ENCODE results near the gene LIX1.

The LIX1 gene

GRCh38 chr5:97098922-97099321 lies 43.5 kb downstream of the LIX1 start:
- Histone ChIP-seq H3K4me1 (ENCODE audit: control insufficient read depth, low read length) (no peaks in the 10 kb centered on the region), H3F3A (ENCODE audit: control insufficient read depth, insufficient read depth) (no peaks in the 10 kb centered on the region), H3K36me3 (ENCODE audit: control insufficient read depth, low read length) (no peaks in the 10 kb centered on the region), H3K9me3 (ENCODE audit: control insufficient read depth, insufficient read depth, low read length) (no peaks in the 10 kb centered on the region), H3K27ac (ENCODE audit: low read depth, low read length) (no peak overlapping the region), H3K79me2 (ENCODE audit: control insufficient read depth, low read length) (no peaks in the 10 kb centered on the region), H3K4me3 (ENCODE audit: low read length) (no peak overlapping the region), H3K9me2 (replicated peaks; ENCODE audit: control insufficient read depth, low read length) (no peaks in the 10 kb centered on the region), H3K4me2 (ENCODE audit: low read length) (no peak overlapping the region), H3K27me3 (ENCODE audit: control insufficient read depth, low read length) (no peaks in the 10 kb centered on the region), H4K20me1 (ENCODE audit: control insufficient read depth, insufficient read depth, low read depth, low read length) (no peaks in the 10 kb centered on the region)
- TF ChIP-seq CTCF (IDR thresholded peaks at IDR 0.05; ENCODE audit: low read depth, low read length, poor library complexity, severe bottlenecking): no peak
- no peak for TF ChIP-seq EZH2phosphoT487 (IDR thresholded peaks at IDR 0.05; ENCODE audit: borderline replicate concordance, low read length)

GRCh38 chr5:97097326-97098230 lies 44.8 kb downstream of the LIX1 start:
- no peaks in the 10 kb centered on the region for H3K27me3 ChIP-seq (ENCODE audit: control insufficient read depth, low read length)
- no peaks in the 10 kb centered on the region for H3K9me3 ChIP-seq (ENCODE audit: control insufficient read depth, insufficient read depth, low read length)
- H3K4me1 ChIP-seq (ENCODE audit: control insufficient read depth, low read length): no peaks in the 10 kb centered on the region
- H3K4me2 ChIP-seq (ENCODE audit: low read length): no peak overlapping the region
- no peak overlapping the region for H3K27ac ChIP-seq (ENCODE audit: low read depth, low read length)
- H3K79me2 ChIP-seq (ENCODE audit: control insufficient read depth, low read length): no peaks in the 10 kb centered on the region
- no peaks in the 10 kb centered on the region for H3K9me2 ChIP-seq (replicated peaks; ENCODE audit: control insufficient read depth, low read length)
- TF ChIP-seq CTCF (IDR thresholded peaks at IDR 0.05; ENCODE audit: low read depth, low read length, poor library complexity, severe bottlenecking) (no peak), EZH2phosphoT487 (IDR thresholded peaks at IDR 0.05; ENCODE audit: borderline replicate concordance, low read length) (no peak)
- H4K20me1 ChIP-seq (ENCODE audit: control insufficient read depth, insufficient read depth, low read depth, low read length): no peaks in the 10 kb centered on the region
- no peak overlapping the region for H3K4me3 ChIP-seq (ENCODE audit: low read length)
- H3K36me3 ChIP-seq (ENCODE audit: control insufficient read depth, low read length): no peaks in the 10 kb centered on the region
- H3F3A ChIP-seq (ENCODE audit: control insufficient read depth, insufficient read depth): no peaks in the 10 kb centered on the region

DNA sequence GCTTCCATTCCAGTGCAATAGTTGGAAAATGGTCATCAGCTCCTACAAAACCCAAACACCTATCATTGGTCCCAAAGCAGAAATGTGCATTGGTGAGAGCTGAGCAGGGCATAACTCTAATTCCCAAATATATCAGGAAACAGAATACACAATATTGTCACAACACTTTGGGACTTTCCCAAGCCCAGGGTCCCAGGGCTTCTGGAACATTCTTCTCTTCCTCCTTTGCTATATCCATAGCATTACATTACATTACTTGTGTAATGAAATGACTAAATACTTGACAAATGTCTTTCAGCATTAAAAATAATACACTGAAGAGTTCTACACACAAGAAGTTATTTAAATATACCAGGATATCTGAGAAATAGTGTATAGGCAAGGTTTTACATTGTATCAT lies 45.6 kb downstream of the LIX1 start:
- Histone ChIP-seq H3K4me1 (ENCODE audit: control insufficient read depth, low read length) (no peaks in the 10 kb centered on the region), H3F3A (ENCODE audit: control insufficient read depth, insufficient read depth) (no peaks in the 10 kb centered on the region), H3K79me2 (ENCODE audit: control insufficient read depth, low read length) (no peaks in the 10 kb centered on the region), H3K4me3 (ENCODE audit: low read length) (no peak overlapping the region), H4K20me1 (ENCODE audit: control insufficient read depth, insufficient read depth, low read depth, low read length) (no peaks in the 10 kb centered on the region), H3K27ac (ENCODE audit: low read depth, low read length) (no peak overlapping the region), H3K9me3 (ENCODE audit: control insufficient read depth, insufficient read depth, low read length) (no peaks in the 10 kb centered on the region), H3K27me3 (ENCODE audit: control insufficient read depth, low read length) (peaks cover 3% of the 10 kb centered on the region; the same call in 1 of the 2 replicates), H3K4me2 (ENCODE audit: low read length) (no peak overlapping the region), H3K9me2 (replicated peaks; ENCODE audit: control insufficient read depth, low read length) (no peaks in the 10 kb centered on the region), H3K36me3 (ENCODE audit: control insufficient read depth, low read length) (no peaks in the 10 kb centered on the region)
- TF ChIP-seq EZH2phosphoT487 (IDR thresholded peaks at IDR 0.05; ENCODE audit: borderline replicate concordance, low read length) (no peak), CTCF (IDR thresholded peaks at IDR 0.05; ENCODE audit: low read depth, low read length, poor library complexity, severe bottlenecking) (no peak)
